SK-N-SH treated with all-trans-retinoic acid at 6 μM for 48 hours (cell line): ENCODE measurements around the gene CLDN25.

ENCODE experiments used
- ATAC-seq: fragments of 200-7000 bp; cut with Tn5 transposase; 3 replicates; pipeline ENCODE4 v1.9.1; 2020; ENCODE audit warnings: mild to moderate bottlenecking, moderate library complexity
- BACH2 ChIP-seq: fragments of 250-450 bp; sonication (Bioruptor Pico); IDR thresholded peaks from 2 replicates; pipeline ENCODE4 v1.9.0; 2021; ENCODE audit warnings: mild to moderate bottlenecking, borderline replicate concordance
- CSDC2 ChIP-seq: fragments of 250-450 bp; sonication (Bioruptor Pico); IDR thresholded peaks from 2 replicates; pipeline ENCODE4 v1.5.0; 2020; ENCODE audit warnings: mild to moderate bottlenecking, moderate library complexity
- ESRRG ChIP-seq: fragments of 250-450 bp; sonication (Bioruptor Pico); IDR thresholded peaks from 2 replicates; pipeline ENCODE4 v1.6.1; 2021; ENCODE audit warnings: mild to moderate bottlenecking
- GLIS3 ChIP-seq: fragments of 250-450 bp; sonication (Bioruptor Pico); IDR thresholded peaks from 2 replicates; pipeline ENCODE4 v1.5.0; 2020; ENCODE audit warnings: mild to moderate bottlenecking, moderate library complexity
- ISL1 ChIP-seq: fragments of 250-450 bp; sonication (Bioruptor Pico); IDR thresholded peaks from 2 replicates; pipeline ENCODE4 v2.1.2; 2022; ENCODE audit warnings: mild to moderate bottlenecking, moderate library complexity
- PPARA ChIP-seq: fragments of 250-450 bp; sonication (Bioruptor Pico); IDR thresholded peaks from 2 replicates; pipeline ENCODE4 v1.5.0; 2020; ENCODE audit warnings: mild to moderate bottlenecking, borderline replicate concordance
- SNAI2 ChIP-seq: fragments of 250-450 bp; sonication (Bioruptor Pico); IDR thresholded peaks from 2 replicates; pipeline ENCODE4 v1.5.0; 2020; ENCODE audit warnings: mild to moderate bottlenecking, moderate library complexity
- TCF4 ChIP-seq: fragments of 250-450 bp; sonication (Bioruptor Pico); IDR thresholded peaks from 2 replicates; pipeline ENCODE4 v1.8.0; 2021; ENCODE audit warnings: mild to moderate bottlenecking, moderate library complexity, borderline replicate concordance
- ZC3H10 ChIP-seq: fragments of 250-450 bp; sonication (Bioruptor Pico); IDR thresholded peaks from 2 replicates; pipeline ENCODE4 v1.5.1; 2021; ENCODE audit warnings: mild to moderate bottlenecking, moderate library complexity
- ZFP30 ChIP-seq: fragments of 450-650 bp; formaldehyde crosslinking; IDR thresholded peaks from 2 replicates; pipeline ENCODE4 v1.5.0; 2022; ENCODE audit warnings: mild to moderate bottlenecking, moderate library complexity
- ZNF565 ChIP-seq: fragments of 450-650 bp; formaldehyde crosslinking; conservative IDR thresholded peaks from 2 replicates; pipeline ENCODE4 v1.5.0; 2020; ENCODE audit warnings: low read depth, mild to moderate bottlenecking, moderate library complexity
- ZNF70 ChIP-seq: fragments of 450-650 bp; formaldehyde crosslinking; IDR thresholded peaks from 2 replicates; pipeline ENCODE4 v1.5.0; 2020; ENCODE audit warnings: mild to moderate bottlenecking, moderate library complexity
- ZNF8 ChIP-seq: fragments of 450-650 bp; formaldehyde crosslinking; IDR thresholded peaks from 2 replicates; pipeline ENCODE4 v1.5.0; 2020; ENCODE audit warnings: mild to moderate bottlenecking, moderate library complexity
- TF ChIP-seq, protein P1 (sequence below): fragments of 250-450 bp; sonication (Bioruptor Pico); IDR thresholded peaks from 2 replicates; pipeline ENCODE4 v1.5.1; 2020; ENCODE audit warnings: low read depth, mild to moderate bottlenecking, moderate library complexity
- TF ChIP-seq, protein P2 (sequence below): fragments of 250-450 bp; sonication (Bioruptor Pico); IDR thresholded peaks from 2 replicates; pipeline ENCODE4 v1.8.0; 2020; ENCODE audit warnings: mild to moderate bottlenecking, moderate library complexity, borderline replicate concordance

CLDN25 gene

DNA sequence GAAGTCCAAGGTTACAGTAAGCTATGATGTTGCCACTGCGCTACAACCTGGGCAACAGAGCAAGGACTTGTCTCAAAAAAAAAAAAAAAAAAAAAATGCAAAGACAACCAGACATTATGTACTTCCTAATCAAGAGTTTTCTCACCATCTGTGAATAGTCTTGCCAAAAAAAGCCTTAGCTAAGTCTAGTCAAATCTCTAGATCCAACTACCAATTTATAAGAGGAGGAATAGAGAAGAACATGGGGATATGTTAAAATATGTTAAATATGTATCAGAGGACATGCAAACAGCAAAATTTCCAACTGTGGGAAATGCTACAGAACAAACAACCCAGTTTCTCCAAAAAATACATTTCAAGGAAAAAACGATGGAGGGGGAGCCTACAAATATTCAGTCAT lies 50.2 kb downstream of the CLDN25 start:
- no peak for ATAC-seq

More for the DNA sequence above, 50.2 kb downstream of the CLDN25 start:
- TF ChIP-seq ZNF565 (CRISPR knock-in tag) (no peak), CSDC2 (CRISPR knock-in tag) (no peak), GLIS3 (CRISPR knock-in tag) (no peak), SNAI2 (CRISPR knock-in tag) (no peak), ZFP30 (CRISPR knock-in tag) (no peak), ESRRG (CRISPR knock-in tag) (no peak), BACH2 (CRISPR knock-in tag) (no peak), TCF4 (CRISPR knock-in tag) (no peak), ISL1 (CRISPR knock-in tag) (no peak), PPARA (CRISPR knock-in tag) (no peak), ZC3H10 (no peak), ZNF8 (CRISPR knock-in tag) (no peak), ZNF70 (no peak)
- TF ChIP-seq, protein P1, sequence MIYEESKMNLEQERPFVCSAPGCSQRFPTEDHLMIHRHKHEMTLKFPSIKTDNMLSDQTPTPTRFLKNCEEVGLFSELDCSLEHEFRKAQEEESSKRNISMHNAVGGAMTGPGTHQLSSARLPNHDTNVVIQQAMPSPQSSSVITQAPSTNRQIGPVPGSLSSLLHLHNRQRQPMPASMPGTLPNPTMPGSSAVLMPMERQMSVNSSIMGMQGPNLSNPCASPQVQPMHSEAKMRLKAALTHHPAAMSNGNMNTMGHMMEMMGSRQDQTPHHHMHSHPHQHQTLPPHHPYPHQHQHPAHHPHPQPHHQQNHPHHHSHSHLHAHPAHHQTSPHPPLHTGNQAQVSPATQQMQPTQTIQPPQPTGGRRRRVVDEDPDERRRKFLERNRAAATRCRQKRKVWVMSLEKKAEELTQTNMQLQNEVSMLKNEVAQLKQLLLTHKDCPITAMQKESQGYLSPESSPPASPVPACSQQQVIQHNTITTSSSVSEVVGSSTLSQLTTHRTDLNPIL, result no peak
- TF ChIP-seq, protein P2, sequence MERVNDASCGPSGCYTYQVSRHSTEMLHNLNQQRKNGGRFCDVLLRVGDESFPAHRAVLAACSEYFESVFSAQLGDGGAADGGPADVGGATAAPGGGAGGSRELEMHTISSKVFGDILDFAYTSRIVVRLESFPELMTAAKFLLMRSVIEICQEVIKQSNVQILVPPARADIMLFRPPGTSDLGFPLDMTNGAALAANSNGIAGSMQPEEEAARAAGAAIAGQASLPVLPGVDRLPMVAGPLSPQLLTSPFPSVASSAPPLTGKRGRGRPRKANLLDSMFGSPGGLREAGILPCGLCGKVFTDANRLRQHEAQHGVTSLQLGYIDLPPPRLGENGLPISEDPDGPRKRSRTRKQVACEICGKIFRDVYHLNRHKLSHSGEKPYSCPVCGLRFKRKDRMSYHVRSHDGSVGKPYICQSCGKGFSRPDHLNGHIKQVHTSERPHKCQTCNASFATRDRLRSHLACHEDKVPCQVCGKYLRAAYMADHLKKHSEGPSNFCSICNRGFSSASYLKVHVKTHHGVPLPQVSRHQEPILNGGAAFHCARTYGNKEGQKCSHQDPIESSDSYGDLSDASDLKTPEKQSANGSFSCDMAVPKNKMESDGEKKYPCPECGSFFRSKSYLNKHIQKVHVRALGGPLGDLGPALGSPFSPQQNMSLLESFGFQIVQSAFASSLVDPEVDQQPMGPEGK (CRISPR knock-in tag), result no peak
